Subcutaneous adipose tissue (tissue), 4 donors: ENCODE data around the gene PFN3. TPM values are rescaled to one million over a fixed set of nuclear protein-coding genes. Genes with fewer than 3 reads are reported as not detected.

Experiments used
- CTCF ChIP-seq: fragments of 450-650 bp; IDR thresholded peaks from one replicate; pipeline ENCODE4 v1.5.1; 2016; ENCODE audit warnings: low read depth, mild to moderate bottlenecking, control low read depth, antibody characterized with exemption, moderate library complexity
- total RNA-seq, 4 donors: library from RNA; depleted of rRNA; stranded (reverse); fragments of >200 nt; gene quantifications; one replicate each; pipeline ENCODE4 v1.1.0, GENCODE V29; 2016

The PFN3 gene
- total RNA-seq, 4 donors from 2014 or later, result not detected

DNA sequence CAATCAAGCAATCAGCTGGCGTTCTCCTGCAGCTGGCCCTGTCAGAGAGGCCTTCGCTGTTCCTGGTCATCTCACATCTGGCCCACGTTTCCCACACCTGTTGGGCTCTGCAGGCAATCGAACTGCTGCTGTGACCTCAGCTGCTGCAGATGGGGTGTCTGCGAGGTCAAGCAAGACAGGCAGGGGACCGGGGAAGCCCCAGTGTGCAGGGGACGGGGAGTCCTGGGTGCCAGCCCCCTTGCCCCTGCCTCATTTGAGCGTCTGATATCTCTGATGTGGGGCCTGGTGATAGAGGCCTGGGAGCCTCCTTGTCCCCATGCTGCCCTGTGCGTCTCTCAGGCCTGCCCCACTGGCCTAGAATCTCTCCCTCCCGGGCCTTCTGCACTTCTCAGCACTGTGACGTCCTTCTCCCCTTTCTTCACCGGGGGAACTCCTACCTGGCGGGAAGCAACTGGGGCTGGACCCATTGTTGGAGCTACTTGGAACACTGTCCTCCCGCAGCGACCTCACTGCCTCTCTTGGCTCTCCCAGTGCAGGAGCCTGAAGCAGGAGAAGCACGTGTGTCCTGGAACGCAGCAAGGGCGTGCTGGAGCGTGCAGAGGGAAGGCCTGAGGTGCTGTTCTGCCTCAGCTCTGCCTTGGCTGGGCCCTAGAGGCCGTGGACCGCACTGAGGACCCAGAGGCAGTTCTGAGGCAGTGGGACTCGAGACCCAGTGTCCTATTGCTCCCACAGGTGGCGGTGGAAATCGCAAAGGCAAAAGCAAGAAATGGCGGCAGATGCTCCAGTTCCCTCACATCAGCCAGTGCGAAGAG, 29.9 kb upstream of the PFN3 start:
- TF ChIP-seq CTCF, result no peak

GRCh38 chr5:177429248-177430040, 29.0 kb upstream of the PFN3 start:
- TF ChIP-seq CTCF, result no peak

DNA sequence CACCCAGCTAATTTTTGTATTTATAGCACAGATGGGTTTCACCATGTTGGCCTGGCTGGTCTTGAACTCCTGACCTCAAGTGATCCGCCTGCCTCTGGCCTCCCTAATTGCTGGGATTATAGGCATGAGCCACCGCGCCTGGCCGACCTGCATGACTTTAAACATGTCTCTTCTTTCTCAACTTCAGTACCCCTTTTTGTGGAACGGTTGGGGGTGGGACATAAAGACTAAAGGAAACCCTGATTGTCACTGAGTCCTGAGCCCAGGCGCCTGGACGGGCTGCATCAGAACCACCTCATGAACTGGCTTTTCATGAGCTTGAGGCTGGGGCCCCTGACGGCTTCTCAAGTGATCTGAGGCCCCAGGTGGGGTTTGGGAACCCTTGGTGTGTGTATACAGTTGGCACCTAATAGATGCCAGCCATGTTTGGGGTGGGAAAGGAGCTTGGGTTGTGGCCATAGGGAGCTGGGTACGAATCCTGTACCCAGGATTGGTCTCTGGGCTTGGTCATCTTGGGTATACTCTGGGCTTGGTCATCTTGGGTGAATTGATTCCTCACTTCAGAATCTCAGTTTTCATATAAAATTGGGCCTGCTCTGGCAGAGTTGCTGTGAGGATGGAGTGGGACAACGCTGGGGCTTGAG, 28.2 kb upstream of the PFN3 start:
- TF ChIP-seq CTCF, result no peak

DNA sequence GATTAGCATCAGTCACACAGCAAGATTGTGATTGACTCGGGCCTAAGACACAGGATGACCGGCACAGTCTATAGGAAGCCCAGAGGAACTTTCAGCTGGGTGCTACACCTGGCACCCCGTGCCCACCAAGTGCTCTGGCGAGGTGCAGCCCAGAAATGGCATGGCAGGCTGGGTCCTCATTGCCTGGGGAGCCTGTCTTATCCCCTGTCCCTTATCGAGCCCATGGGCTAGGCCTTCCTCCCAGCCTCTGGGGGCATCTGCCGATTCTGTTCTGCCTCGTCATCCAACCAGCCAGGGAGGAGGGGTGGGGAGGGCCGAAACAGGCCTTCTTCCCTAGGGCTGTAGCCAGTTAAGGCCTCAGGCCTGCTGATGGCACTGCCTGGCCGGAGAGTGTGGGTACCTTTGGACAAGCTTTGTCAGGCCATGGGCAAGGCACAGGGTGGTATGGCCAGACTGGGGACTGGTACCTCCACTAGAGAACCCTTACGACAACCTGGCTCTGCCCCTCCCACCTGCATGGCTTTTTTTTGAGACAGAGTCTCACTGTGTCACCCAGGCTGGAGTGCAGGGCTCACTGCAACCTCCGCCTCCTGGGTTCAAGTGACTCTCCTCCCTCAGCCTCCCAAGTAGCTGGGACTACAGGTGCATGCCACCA, 27.6 kb upstream of the PFN3 start:
- no peak for TF ChIP-seq CTCF

DNA sequence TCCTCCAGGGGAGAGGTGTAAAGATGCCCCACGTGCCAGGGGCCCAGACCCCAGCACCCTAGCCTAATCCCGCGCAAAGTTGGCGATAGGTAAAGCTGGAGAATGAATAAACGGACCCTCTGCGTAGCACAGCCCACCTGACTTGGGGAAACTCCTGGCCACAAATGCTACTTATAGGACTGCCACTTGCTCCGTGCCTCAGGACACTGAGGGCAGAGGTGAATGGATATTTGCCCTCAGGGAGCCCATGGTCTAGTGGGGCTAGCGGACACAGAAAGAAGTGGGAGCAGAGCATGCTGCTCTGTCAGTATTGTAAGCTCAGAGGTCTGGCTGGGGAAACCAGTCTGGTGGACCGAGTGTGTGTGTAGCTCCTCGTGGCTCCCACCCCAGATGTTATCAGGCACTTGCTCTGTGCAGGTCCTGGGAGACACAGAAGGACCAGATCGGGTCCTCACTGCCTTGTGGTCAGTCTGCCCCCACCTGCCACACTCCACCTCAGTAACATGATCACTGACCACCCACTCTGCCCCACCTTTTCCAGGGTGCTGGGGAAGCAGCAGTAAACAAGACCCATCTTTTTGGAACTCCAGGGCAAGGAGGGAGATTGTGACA, 26.9 kb upstream of the PFN3 start:
- TF ChIP-seq CTCF, result no peak

DNA sequence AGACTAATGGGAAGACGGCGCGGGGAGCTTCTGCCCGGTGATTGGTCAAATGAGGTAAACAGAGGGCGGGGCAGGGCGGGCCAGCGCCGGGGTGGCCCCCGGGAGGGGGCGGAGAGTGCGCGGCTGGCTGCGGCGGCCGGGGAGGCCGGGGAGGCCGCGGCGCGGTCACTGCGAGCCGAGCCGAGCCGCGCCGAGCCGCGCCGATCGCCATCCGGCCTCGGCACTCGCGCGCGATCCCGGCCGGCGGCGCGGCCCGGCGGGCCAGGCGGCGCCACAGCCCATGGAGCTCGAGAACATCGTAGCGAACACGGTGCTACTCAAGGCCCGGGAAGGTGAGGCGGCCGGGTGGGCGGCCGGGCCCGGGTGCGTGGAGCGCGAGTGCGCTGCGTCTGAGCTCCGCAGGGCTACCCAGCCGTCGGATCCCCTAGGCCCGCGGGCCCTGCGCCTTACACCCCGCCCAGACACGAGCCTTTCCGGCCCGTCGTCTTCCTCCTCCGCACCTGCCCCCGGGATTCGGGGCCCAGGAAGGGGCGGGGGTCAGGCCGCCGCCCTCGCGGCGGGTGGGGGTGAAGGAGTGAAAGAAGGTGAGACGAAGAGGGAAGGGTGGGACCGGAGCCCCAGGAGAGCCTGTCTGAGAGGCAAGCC, 26.2 kb upstream of the PFN3 start, which contains the start of gene GRK6:
Gene GRK6 (plus strand): TSS at position 111 of the 645 bp plus-strand sequence. CDS start 170 bp downstream, at position 281.
- no peak for TF ChIP-seq CTCF
